A172 (cell line): ENCODE results near the gene ANO9. TPM values are rescaled to one million over a fixed set of nuclear protein-coding genes. Genes with fewer than 3 reads are reported as not detected.
A peak's percentile ranks its signal among the peaks of the same experiment; 100 is the strongest.
"Not testable (repeated sequence)": the region's sequence is repeated elsewhere in the genome, so short reads cannot be mapped to it uniquely, and the experiment has no call there.

ENCODE experiments used
- DNase-seq: peaks from one replicate; pipeline ENCODE4 v3.0.0-alpha.2; 2015; ENCODE audit warnings: low spot score
- total RNA-seq: library from RNA; depleted of rRNA; stranded (reverse); fragments of >200 nt; shearing (Covaris generic); gene quantifications from 2 replicates; pipeline ENCODE4 v1.2.3, GENCODE V29; 2014

Gene ANO9
- total RNA-seq, 1 experiment from 2014 or later, result not detected

DNA sequence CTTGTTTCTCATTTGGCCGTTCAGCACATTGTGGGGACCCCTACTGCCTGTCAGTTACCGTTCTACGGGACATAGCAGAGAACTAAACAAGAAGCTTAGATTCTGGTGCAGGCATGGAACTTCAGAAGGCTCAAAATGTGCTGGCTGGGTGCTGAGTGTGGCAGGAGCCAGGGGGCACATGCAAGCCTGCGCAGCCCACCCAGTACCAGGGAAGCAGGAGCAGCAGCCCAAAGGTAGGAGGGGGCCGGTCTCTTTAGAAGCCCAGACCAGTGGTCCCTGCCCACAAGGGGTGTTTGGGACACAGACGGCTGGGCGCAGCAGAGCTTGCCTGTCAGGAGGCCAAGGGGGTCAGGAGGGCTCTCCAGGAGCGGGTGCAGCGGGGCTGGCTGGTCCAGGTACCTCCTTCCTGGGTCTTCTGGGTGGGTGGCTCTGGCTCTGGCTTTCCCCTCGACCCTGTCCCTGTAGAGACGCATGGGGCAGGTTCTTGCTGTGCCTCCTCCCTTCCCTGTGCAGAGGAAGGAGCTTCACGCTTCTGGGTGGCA is 10.5 kb upstream of the ANO9 start:
- DNase-seq, result no peak

DNA sequence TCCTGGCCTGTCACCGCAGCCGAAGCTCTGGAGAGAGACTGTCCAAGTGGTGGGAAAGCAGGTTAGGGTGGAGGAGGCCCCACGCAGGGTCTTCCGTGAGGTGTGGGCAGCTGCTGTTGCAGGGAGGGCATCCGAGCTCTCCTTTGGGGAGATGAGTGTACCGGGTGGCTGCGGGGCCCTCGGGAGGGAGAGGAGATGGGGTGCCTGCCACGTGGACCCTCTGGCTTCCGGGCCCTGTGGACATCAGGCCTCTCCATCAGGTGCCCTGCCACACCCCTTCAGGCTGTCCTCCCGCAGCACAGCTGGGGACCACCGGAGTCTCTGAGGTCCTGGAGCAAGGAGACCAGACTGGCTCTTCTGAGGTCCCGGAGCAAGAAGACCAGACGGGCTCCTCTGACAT is 9.9 kb upstream of the ANO9 start:
- DNase-seq, result no peak

DNA sequence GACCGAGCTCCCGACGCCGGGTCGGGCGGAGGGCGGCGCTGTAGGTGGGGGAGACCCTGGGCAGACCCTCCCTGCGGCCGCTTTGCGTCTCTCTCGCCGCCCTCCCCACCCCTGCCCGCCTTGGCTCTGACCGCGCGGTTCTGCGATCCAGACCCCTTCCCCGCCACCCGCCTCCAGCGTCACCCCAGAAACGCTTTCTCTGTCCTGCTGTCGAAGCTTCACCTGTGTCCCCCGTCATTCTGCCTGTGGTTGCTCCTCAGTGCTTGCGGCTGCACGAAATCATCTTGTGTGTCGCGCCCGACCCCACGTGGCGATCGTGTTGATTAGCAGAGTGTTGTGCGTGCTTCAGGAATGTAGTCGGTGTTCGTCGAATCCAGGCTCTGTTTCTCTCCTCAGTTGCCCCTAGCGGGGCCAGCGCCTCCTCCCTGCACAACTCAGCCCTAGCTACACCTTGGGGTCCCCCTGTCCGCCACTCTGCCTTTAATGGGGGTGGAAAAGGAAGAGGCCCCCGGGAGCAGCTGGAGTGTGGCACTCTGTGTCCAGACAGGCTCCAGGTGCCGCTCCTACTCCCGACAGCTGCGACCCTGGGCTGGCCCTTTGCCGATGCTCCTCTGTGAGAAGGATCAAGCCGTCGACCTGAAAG is 9.1 kb upstream of the ANO9 start:
- peak; percentile 52 for DNase-seq

DNA sequence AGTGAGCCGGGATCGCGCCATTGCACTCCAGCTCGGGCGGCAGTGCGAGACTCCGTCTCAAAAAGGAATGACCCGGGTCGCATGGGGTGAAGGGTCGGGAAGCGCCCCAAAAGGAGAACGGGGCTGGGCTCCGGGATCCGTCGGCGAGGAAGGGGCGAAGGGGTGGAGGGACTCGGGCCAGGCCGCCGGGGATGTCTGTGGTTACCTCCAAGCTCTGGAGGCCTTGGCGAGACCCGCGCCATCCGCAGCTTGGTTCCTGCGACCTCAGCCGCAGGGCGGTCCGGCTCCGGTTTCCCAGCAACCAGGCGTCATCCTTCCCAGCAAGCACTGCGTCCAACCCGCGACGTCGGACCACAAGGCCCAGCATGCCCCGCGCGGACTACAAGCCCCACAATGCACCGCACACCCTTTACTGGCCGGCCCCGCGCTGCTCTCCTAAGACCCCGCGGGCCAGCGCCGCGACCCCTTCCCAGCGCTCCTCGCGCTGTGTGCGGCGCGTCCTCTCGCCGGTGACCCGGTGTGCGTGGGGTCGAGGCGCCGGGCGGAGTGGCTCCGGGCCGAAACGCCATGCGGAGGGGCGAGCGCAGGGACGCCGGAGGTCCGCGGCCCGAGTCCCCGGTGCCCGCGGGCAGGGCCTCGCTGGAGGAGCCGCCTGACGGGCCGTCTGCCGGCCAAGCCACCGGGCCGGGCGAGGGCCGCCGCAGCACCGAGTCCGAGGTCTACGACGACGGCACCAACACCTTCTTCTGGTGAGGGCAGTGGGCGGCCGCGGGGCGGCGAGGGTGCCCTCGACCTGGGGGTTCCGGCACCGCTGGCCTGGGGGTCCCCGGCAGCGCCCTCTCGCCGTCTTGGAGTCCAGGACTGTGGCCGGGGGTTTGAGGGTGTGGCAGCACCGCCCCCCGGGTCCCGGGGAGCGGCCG is 8.3 kb upstream of the ANO9 start, which contains the start of gene PTDSS2:
Gene PTDSS2, plus strand, starts transcription at position 391 of the 920 bp plus-strand sequence. Its CDS starts 177 bp downstream, at position 568.
- DNase-seq, result peak; percentile 91

DNA sequence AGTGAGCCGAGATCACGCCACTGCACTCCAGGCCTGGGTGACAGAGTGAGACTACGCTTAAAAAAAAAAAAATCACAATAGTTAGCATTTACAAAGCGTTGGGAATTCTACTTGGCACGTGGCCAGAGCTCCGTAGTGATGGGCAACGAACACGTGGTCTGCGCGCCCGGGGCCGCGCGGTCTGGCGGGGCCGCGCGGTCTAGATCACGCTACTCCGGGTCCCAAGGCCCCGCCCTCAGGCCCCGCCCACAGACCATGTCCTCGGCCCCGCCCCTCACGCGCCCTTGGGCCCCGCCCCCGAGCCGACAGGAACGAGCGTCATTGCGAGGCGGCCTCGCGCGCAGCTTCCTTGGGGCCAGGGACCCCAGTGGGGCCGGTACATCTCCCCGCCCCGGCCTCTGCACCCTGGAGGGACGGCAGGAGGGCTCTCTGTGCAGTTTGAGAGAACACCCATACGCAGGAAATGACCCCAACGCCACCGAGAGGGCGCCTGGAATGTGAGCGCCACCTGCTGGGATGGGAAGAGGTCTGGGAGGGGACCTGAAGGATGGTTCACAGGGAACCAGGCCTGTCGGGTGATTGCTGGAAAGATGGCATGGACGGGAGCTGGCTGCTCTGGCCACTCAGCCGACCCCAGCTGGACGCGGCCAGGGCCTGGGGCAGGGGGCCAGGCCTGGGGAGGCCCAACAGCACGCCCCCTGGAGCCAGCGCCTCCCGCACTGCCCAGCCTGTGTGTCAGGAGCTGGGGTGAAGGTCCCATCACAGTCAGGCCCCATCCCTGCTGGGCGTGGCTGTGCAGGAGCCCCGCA is 6.3 kb upstream of the ANO9 start:
- peak; percentile 88 for DNase-seq

DNA sequence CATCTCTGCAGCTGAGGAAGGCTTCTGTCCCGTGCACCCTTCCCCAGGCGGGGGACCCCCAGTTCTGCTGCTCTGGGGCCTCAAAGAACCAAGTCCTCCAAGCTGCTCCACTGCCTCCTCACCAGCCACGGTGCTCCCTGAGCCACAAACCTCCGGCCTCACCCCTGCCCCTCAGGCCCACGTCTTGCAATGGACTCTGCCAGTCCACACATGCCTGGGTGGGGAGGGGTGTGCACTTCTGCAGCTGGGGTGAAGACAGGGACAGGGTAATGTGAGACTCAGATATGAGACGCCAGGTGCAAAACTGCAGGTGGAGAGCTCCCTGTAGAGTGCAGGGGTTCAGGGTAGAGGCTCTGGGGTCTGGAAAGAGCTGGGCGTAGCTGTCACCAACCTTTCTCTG is 5.1 kb upstream of the ANO9 start:
- DNase-seq, result no peak

DNA sequence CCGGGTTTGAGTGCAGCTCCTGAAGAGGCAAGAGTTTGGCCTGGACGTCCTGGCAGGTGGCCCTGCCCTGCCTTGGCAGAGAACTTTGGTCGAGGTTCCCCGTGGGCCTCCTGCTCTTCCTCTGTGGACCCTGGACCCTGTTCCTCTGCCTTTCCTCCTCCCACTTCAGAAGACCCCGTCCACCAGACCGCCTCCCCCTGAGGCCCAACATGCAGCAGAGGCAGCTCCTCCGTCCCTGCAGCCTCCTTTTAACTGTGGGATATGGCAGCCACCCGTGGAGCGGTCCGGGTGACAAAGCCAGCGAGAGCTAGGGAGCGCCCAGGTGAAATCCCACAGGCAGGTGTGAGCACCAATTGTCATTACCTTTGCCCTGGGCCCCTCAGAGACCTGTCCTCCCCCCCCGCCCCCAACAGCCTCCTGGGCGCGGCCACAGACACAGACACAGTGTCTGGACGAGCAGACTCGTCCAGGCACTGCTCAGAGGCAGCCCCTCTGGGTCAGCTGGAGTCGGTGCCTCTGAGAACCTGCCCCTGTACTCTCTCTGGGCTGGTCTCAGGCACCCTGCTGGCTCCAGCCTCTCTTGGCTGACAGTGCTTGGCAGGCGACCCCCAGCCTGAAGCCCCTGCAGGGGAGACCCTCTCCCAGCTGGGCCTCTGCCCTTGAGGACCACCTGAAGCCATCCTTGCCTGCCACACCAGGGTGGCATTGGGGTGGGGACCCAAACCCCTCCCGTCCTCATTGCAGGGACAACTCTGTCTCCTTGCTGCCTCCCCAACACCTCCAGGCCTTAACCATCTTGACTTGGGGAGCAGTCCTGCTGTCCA is 4.2 kb upstream of the ANO9 start:
- no peak for DNase-seq

DNA sequence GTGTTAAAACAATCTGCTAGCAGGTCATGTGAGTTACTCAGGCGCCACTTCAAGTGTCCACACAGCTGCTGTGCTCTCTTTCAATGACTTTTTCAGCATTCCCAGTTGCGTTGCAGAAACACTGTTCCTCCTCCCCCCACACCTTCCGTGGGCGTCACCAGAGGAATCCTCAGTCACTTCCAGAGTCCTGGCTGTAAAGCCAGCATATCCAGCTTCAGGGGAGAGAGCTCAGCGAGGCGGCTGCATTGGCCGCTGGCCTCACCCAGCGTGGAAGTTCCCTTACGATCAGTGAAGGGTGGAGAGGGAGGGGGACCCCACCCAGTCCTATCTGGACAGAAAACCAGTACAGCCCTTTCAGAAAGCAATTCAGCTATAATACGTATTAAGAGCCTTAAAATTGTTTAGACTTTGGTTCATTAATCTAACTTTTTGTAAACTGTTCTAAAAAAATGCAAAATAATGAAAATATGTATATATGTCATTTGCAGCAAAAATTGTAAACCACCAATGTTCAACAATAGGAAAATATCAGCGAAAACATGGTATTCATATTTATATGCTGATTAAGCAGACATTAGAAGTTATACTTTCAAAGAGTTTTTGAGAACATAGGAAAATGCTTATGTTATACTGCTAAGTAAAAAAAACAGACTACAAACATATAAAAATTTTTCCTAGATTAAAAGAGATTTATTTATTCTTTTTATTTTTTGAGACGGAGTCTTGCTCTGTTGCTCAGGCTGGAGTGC is 2.8 kb upstream of the ANO9 start:
- peak; percentile 58 for DNase-seq

DNA sequence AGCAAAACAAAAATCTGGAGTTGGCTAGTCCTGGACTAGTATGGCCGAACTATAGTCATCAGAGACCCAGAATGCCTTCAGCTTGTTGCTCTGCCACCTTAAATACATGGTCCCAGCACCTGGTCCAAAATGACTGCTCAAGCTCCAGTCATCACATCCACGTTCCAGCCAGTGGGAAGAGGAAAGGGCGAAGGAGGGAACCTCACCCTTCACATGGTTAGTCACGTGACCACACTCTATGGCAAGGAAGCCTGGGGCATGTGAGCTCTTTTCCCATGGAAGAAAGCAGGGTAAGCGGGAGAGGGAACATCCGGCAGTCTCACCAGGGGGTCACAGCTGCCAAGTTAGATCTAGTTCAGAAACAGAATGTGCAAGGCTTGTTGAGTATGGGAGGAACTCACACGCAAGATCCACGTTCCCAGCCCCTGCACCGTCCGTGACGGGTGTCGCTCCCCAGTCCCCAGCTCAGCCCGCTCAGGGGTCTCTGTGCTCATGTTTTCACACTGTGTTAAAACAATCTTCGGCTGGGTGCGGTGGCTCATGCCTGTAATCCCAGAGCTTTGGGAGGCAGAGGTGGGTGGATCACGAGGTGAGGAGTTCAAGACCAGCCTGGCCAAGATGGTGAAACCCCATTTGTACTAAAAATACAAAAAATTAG is 1.9 kb upstream of the ANO9 start:
- DNase-seq, result peak; percentile 41

DNA sequence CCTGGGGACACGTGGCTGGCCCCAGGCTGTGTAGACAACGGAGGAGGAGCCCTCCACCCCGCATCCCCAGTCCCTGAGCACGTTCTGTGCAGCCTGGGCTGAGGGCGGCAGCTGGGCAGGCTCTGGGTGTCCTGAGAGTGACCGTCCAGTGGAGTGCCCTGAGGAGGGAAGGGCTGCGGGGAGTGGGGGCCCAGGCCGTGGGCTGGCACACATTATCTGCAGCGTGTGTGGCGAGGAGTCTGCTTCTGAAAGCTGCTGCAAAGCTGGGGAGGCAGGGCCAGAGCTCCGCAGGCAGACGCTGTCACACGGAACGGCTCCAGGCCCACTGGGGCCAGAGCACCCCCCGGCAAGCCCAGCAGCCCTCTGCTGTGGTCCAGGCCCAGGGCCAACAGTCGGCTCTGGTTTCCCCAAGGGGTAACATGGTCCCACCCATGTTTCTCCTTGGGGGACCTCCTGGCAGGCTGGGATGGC is 835 bp upstream of the ANO9 start:
- DNase-seq, result no peak

DNA sequence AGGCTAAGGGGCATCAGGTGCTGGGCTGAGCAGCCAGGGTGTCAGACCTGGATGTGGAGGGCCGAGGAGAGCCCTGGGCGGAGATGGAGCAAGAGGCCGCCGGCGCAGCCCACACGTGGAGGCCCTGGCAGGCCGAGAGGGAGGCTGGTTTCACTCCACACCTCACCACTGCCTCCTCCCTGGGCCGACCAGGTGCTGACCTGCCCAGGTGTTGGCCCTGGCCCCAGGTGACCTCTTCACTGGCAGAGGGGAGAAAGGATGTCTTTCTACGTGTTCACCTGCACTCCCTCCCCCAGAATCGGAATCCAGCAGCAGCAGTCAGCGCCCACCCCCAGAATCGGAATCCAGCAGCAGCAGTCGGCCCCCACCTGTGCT is 781 bp downstream of the ANO9 start:
- DNase-seq, result no peak

DNA sequence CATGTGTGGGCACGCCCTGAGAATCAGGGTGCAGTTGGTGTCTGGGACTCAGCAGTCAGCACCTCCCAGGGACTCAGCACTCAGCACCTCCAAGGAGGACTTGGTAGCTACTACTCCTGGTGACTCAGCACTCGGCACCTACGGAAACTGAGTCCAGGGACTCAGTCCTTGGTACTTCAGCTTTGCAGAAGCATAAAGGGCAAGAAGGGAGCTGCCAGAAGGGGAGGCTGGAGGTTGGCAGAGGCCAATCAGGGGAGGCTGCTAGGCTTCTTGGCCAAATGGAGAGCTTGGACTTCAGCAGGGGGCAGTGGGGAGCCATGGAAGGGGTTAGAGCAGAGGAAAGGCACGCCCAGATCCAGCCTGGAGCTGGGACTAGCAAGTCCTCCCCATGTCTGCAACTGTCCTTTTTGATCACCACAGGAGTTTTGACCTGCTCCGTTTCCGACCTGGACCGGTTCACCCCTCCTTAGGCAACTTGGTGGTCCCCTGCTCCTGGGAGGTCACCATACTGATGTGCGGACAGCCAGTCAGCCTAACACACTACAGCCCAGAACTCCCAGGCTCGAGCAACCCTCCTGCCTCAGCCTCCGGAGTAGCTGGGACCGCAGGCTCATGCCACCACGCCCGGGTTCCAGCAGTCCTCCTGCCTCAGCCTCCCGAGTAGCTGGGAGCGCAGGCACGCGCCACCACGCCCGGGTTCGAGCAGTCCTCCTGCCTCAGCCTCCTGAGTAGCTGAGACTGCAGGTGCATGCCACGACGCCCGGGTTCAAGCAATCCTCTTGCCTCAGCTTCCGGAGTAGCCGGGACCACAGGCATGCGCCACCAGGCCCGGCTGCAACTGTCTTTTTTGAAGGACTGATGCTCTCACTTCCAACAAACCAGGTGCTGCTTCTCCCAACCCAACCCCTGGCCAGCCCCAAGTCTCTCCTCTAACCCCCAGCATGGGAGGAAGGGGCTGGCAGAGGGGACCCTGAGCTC is 1.5 kb downstream of the ANO9 start:
- DNase-seq, result no peak

DNA sequence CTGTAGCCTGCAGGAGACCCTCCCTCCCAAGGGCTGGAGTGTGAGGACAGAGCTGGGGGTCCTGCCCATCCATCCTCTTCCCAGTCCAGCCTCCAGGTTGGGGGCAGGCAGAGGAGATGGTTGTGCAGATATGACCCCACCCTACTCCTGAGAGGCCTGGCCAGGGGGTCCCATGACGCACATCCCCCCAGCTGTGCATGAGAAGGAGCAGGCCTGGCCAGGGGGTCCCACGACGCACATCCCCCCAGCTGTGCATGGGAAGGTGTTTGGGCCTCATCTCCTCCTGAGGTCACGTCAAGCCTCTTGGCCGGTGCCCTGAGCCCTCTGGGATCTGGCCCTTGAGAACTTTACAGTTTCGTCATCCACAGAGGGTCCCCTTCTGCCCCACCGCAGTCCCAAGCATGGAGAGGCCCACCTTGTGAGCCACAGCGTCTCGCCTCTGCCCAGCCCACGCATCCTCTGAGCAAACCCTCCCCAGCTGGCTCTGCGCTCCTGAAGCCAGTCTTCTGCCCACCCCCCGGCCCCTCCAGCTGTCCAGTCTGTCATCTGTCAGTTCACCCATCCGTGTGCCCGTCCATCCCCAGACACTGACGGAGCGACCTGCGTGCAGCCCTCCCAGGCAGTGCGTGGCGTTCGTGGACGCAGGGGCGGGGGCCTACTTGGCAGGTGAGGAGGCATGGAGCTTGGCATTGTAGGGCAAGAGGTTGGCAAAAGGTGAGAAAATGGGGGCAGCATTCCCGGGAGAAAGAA is 2.3 kb downstream of the ANO9 start:
- DNase-seq, result no peak

DNA sequence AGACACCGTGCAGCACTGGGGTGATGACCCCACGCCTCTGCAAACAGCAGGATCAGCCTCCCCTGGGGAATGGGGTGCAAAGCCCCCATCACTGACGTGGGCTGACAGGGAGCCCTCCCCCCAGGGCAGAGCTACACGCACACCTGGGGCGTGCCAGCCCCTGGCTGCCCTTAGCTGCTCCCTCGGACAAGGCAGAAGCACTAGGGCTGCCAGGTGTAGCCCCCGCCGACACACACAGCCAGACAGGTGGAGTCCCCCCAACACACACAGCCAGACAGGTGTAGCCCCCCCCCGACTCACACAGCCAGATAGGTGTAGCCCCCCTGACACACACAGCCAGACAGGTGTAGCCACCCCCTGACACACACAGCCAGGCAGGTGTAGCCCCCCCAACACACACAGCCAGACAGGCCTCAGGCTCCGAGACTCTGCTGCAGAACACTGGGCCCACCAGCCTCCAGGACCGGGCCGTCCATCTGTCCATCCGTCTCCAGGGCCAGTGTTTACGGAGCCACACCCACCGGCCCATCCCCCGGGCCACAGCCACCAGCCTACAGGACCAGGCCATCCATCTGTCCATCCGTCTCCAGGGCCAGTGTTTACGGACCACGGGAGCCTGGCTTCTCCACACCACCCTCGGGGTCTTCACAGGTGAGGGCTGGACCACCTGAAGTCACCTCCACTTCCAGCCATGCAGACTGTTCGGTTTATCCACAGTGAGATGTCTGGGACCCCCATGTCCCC is 3.5 kb downstream of the ANO9 start:
- DNase-seq, result no peak

DNA sequence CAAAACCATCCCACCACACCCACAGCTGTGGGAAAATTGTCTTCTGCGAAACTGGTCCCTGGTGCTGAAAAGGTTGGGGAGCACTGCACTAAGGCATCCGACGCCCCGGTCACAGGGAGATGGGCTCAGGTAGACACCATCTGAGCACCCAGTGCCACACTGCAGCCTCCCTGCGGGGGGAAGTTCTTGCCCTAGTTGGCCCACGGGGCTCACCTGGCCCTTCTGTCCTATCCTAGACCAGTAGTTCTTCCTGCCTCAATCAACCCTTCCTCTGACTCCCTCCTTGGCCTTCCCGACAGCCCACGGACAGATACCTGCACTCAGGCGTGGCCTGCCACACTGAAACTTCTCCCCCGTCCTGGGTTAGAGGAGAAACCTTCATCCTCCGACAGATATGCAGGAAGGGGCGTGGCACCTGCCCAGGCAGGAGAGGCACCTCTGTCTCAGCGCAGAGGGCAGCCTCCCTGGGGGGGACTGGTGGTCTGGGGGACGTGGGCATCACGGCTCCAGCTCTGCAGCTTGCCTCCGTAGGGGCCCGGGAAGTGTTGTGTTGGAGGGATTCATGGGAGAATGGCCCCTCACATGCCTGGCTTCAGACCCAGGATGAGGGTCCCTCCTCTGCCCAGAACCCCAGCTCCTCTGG is 4.5 kb downstream of the ANO9 start:
- no peak for DNase-seq

DNA sequence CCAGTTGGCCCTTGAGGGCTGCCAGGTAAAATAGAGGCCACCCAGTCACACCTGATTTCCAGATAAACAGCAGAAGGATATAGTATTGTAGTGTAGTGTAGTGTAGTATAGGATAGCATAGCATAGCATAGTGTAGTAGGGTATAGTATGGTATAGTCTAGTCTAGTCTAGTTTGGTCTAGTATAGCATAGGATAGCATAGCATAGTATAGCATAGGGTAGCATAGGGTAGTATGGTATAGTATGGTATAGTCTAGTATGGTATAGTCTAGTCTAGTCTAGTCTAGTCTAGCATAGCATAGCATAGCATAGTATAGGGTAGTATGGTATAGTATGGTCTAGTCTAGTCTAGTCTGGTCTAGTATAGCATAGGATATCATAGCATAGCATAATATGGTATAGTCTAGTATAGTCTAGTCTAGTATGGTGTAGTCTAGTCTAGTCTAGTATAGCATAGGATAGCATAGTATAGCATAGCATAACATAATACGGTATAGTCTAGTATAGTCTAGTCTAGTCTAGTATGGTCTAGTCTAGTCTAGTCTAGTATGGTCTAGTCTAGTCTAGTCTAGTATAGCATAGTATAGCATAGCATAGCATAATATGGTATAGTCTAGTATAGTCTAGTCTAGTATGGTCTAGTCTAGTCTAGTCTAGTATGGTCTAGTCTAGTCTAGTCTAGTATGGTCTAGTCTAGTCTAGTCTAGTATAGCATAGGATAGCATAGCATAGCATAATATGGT is 6.6 kb downstream of the ANO9 start:
- not testable (repeated sequence) for DNase-seq
